ENCODE data around the gene TSPYL4. TPM values are rescaled to one million over a fixed set of nuclear protein-coding genes. Genes with fewer than 3 reads are reported as not detected.

TSPYL4 gene
- total RNA-seq, 1 donor from 2014 or later: 25.8 TPM

DNA sequence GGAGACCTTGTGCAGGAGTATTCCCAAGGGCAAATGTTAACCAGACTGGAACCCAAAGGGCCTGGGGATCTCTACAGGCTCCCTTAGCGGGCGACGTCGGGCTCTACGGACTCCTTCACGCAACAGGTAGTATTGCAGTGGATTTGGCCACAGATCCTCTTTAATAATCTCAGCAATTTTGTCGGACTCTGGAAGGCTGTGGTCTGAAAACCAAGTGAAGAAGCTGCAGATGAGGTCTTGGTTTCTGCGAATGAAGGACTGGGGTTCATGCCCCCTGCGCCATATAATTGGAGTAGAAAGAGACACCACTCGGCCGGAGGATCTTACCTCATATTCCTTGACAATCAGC, 24.6 kb upstream of the TSPYL4 start:
- peaks cover 13% of the 10 kb centered on the region for H3K36me3 ChIP-seq (ENCODE audit: insufficient read depth, low read length)
- H4K20me1 ChIP-seq (ENCODE audit: insufficient read depth, low read length): peaks cover 42% of the 10 kb centered on the region

GRCh38 chr6:116277124-116277523, 23.2 kb upstream of the TSPYL4 start:
- FAIRE-seq: no peak
- Histone ChIP-seq H3K27me3 (ENCODE audit: insufficient read depth, low read length) (no peaks in the 10 kb centered on the region), H3K4me3 (ENCODE audit: insufficient read depth, low read depth, low read length) (peak overlapping the region; percentile 57), H3K4me1 (ENCODE audit: insufficient read depth, low read length) (peaks cover 20% of the 10 kb centered on the region), H3K9me3 (ENCODE audit: insufficient read depth, low read depth, low read length) (no peaks in the 10 kb centered on the region), H3K79me2 (ENCODE audit: insufficient read depth, low read length) (peaks cover 52% of the 10 kb centered on the region), H2AFZ (ENCODE audit: low read depth, low read length) (no peak overlapping the region), H3K27ac (ENCODE audit: low read depth, low read length) (no peak overlapping the region), H3K9ac (ENCODE audit: low read length) (peak overlapping the region; percentile 67), H4K20me1 (ENCODE audit: insufficient read depth, low read length) (peaks cover 42% of the 10 kb centered on the region), H3K36me3 (ENCODE audit: insufficient read depth, low read length) (peaks cover 17% of the 10 kb centered on the region), H3K4me2 (ENCODE audit: low read length) (peak overlapping the region; percentile 88)
- Mint-ChIP-seq H3K36me3 (ENCODE audit: low read depth, unreplicated experiment) (no peaks in the 10 kb centered on the region), H3K9me3 (ENCODE audit: unreplicated experiment) (no peaks in the 10 kb centered on the region), H3K4me1 (ENCODE audit: low read depth, unreplicated experiment) (peaks cover 5% of the 10 kb centered on the region), H3K27ac (ENCODE audit: unreplicated experiment) (no peak overlapping the region), H3K4me3 (ENCODE audit: unreplicated experiment) (peak overlapping the region; percentile 98), H3K27me3 (ENCODE audit: low read depth, unreplicated experiment) (no peaks in the 10 kb centered on the region)
- TF ChIP-seq CTCF (IDR thresholded peaks at IDR 0.05; ENCODE audit: insufficient read depth, low read depth, low read length) (no peak), EZH2 (IDR thresholded peaks at IDR 0.05; ENCODE audit: insufficient read depth, low read length) (no peak)
- DNase-seq (ENCODE audit: low read depth): no peak

More for the DNA sequence above, 24.6 kb upstream of the TSPYL4 start:
- Histone ChIP-seq H3K4me1 (ENCODE audit: insufficient read depth, low read length) (peaks cover 20% of the 10 kb centered on the region), H3K9ac (ENCODE audit: low read length) (peak overlapping the region; percentile 98), H3K27me3 (ENCODE audit: insufficient read depth, low read length) (no peaks in the 10 kb centered on the region), H3K4me2 (ENCODE audit: low read length) (peak overlapping the region; percentile 88), H3K4me3 (ENCODE audit: insufficient read depth, low read depth, low read length) (peak overlapping the region; percentile 89), H2AFZ (ENCODE audit: low read depth, low read length) (no peak overlapping the region), H3K79me2 (ENCODE audit: insufficient read depth, low read length) (peaks cover 52% of the 10 kb centered on the region), H3K27ac (ENCODE audit: low read depth, low read length) (peak overlapping the region; percentile 97), H3K9me3 (ENCODE audit: insufficient read depth, low read depth, low read length) (no peaks in the 10 kb centered on the region)
- TF ChIP-seq EZH2 (IDR thresholded peaks at IDR 0.05; ENCODE audit: insufficient read depth, low read length) (no peak), CTCF (IDR thresholded peaks at IDR 0.05; ENCODE audit: insufficient read depth, low read depth, low read length) (no peak)
- H3K4me1 Mint-ChIP-seq (ENCODE audit: low read depth, unreplicated experiment): peaks cover 5% of the 10 kb centered on the region
- no peaks in the 10 kb centered on the region for H3K27me3 Mint-ChIP-seq (ENCODE audit: low read depth, unreplicated experiment)
- H3K4me3 Mint-ChIP-seq (ENCODE audit: unreplicated experiment): peak overlapping the region; percentile 98
- no peak overlapping the region for H3K27ac Mint-ChIP-seq (ENCODE audit: unreplicated experiment)
- H3K9me3 Mint-ChIP-seq (ENCODE audit: unreplicated experiment): no peaks in the 10 kb centered on the region
- no peaks in the 10 kb centered on the region for H3K36me3 Mint-ChIP-seq (ENCODE audit: low read depth, unreplicated experiment)
- FAIRE-seq (no peak), DNase-seq (ENCODE audit: low read depth) (no peak)

DNA sequence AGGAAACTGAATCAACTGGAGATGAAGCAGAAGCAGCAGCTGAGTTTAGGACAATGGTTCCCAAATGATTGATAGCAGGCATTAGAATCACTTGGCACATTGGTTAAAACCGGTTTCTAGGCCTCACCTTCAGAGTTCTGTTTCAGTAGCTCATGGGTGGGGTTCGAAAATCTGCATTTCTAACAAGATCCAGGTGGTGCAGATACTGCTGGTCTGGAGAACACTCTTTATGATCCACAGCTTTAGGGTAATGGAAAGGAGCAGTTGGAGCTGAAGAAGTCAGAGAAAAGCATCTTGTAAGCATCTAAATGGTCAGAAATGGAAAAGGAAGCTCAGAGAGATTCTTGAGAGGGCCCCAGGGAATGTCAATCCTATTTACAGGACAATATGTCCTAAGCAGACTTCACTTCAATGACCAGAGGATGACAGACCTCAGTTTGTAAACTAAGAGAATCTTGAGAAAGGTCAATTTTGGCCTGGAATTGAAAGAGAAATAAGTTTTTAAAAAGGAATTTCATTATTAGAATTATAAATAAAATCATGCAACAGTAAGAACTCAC, 17.4 kb upstream of the TSPYL4 start:
- no peak for FAIRE-seq
- peaks cover 19% of the 10 kb centered on the region for H3K79me2 ChIP-seq (ENCODE audit: insufficient read depth, low read length)
- H2AFZ ChIP-seq (ENCODE audit: low read depth, low read length): no peak overlapping the region
- H3K9ac ChIP-seq (ENCODE audit: low read length): no peak overlapping the region
- no peaks in the 10 kb centered on the region for H3K4me1 ChIP-seq (ENCODE audit: insufficient read depth, low read length)
- H3K27me3 ChIP-seq (ENCODE audit: insufficient read depth, low read length): no peaks in the 10 kb centered on the region
- peaks cover 3% of the 10 kb centered on the region for H3K4me1 Mint-ChIP-seq (ENCODE audit: low read depth, unreplicated experiment)
- H3K4me3 ChIP-seq (ENCODE audit: insufficient read depth, low read depth, low read length): no peak overlapping the region
- H3K9me3 ChIP-seq (ENCODE audit: insufficient read depth, low read depth, low read length): no peaks in the 10 kb centered on the region
- H3K27ac ChIP-seq (ENCODE audit: low read depth, low read length): no peak overlapping the region
- peaks cover 6% of the 10 kb centered on the region for H3K36me3 ChIP-seq (ENCODE audit: insufficient read depth, low read length)
- no peak overlapping the region for H3K4me2 ChIP-seq (ENCODE audit: low read length)
- H3K27ac Mint-ChIP-seq (ENCODE audit: unreplicated experiment): no peak overlapping the region
- TF ChIP-seq CTCF (IDR thresholded peaks at IDR 0.05; ENCODE audit: insufficient read depth, low read depth, low read length) (no peak), EZH2 (IDR thresholded peaks at IDR 0.05; ENCODE audit: insufficient read depth, low read length) (no peak)
- DNase-seq (ENCODE audit: low read depth): no peak
- H3K27me3 Mint-ChIP-seq (ENCODE audit: low read depth, unreplicated experiment): no peaks in the 10 kb centered on the region
- peaks cover 13% of the 10 kb centered on the region for H4K20me1 ChIP-seq (ENCODE audit: insufficient read depth, low read length)
- H3K4me3 Mint-ChIP-seq (ENCODE audit: unreplicated experiment): no peak overlapping the region
- H3K36me3 Mint-ChIP-seq (ENCODE audit: low read depth, unreplicated experiment): no peaks in the 10 kb centered on the region
- H3K9me3 Mint-ChIP-seq (ENCODE audit: unreplicated experiment): no peaks in the 10 kb centered on the region
